ENCODE results near the gene BDNF. TPM values are rescaled to one million over a fixed set of nuclear protein-coding genes. Genes with fewer than 3 reads are reported as not detected.

Gene BDNF
- polyA plus RNA-seq, 1 donor (not counting 4 experiments of a cell fraction or from before 2014, with no cell fraction given), result 0.35 TPM

DNA sequence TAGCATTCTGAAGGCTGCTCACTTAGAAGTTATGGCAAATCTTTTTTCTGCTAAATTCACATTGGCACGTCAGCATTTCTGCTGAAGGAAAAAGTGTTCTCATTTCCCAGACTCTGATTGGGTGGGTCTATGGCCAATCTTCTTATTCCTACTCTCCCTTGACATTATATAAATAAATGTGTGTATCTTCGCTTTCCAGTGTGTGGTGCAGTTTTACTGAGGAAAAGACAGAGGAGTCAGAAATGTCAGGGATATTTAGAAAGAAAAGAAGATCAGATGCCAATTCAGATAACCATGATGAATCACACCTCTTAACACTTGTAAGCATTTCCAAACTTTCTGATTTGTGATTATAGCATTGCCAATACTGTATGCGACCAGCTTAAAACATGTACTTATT is 3.2 kb upstream of the BDNF start:
- FAIRE-seq (no peak), DNase-seq (ENCODE audit: low read depth, low spot score) (no peak)
- peaks cover 15% of the 10 kb centered on the region for H3K4me1 ChIP-seq (ENCODE audit: control insufficient read depth, extremely low read depth, insufficient read depth, low read length)
- no peaks in the 10 kb centered on the region for H4K20me1 ChIP-seq (ENCODE audit: control insufficient read depth, extremely low read depth, insufficient read depth, low read length)
- no peak overlapping the region for H3K4me2 ChIP-seq (ENCODE audit: control insufficient read depth, extremely low read depth, insufficient read depth, low read depth, low read length)
- no peaks in the 10 kb centered on the region for H3K36me3 ChIP-seq (ENCODE audit: control insufficient read depth in 2 of 2, extremely low read depth in 1 of 2, insufficient read depth in 2 of 2, low read length in 2 of 2)
- H3K9ac ChIP-seq (ENCODE audit: control insufficient read depth, extremely low read depth, insufficient read depth, low read length), result no peak overlapping the region
- no peak overlapping the region for H3K27ac ChIP-seq (ENCODE audit: control insufficient read depth, insufficient read depth, low read length)
- no peaks in the 10 kb centered on the region for H3K79me2 ChIP-seq (ENCODE audit: control insufficient read depth, insufficient read depth, low read length)
- dilution Hi-C loops (cut with MboI; ENCODE audit: extremely low pct_ligation_motif_present, low sequenced_read_pairs), result no loop called here
- H3K9me1 ChIP-seq (ENCODE audit: control insufficient read depth, extremely low read depth, insufficient read depth, low read length), result no peaks in the 10 kb centered on the region
- no peaks in the 10 kb centered on the region for H3K9me3 ChIP-seq (ENCODE audit: control insufficient read depth, low read depth, low read length)
- H2AFZ ChIP-seq (ENCODE audit: control insufficient read depth, low read length), result no peak overlapping the region
- peaks cover 45% of the 10 kb centered on the region for H3K27me3 ChIP-seq (ENCODE audit: control insufficient read depth, extremely low read depth, insufficient read depth, low read length)
- TF ChIP-seq EZH2 (IDR thresholded peaks at IDR 0.05; ENCODE audit: low read length), result no peak
- TF ChIP-seq, protein P1, sequence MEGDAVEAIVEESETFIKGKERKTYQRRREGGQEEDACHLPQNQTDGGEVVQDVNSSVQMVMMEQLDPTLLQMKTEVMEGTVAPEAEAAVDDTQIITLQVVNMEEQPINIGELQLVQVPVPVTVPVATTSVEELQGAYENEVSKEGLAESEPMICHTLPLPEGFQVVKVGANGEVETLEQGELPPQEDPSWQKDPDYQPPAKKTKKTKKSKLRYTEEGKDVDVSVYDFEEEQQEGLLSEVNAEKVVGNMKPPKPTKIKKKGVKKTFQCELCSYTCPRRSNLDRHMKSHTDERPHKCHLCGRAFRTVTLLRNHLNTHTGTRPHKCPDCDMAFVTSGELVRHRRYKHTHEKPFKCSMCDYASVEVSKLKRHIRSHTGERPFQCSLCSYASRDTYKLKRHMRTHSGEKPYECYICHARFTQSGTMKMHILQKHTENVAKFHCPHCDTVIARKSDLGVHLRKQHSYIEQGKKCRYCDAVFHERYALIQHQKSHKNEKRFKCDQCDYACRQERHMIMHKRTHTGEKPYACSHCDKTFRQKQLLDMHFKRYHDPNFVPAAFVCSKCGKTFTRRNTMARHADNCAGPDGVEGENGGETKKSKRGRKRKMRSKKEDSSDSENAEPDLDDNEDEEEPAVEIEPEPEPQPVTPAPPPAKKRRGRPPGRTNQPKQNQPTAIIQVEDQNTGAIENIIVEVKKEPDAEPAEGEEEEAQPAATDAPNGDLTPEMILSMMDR (optimal IDR thresholded peaks at IDR 0.05 in 1 of 3, IDR thresholded peaks at IDR 0.05 in 1 of 3, conservative IDR thresholded peaks at IDR 0.05 in 1 of 3; ENCODE audit: extremely low read depth in 1 of 3, insufficient read depth in 2 of 3, low read length in 3 of 3), result no peak
- no peak overlapping the region for H3K4me3 ChIP-seq (ENCODE audit: control insufficient read depth in 2 of 3, extremely low read depth in 1 of 3, insufficient read depth in 2 of 3, low read depth in 1 of 3, low read length in 3 of 3)

DNA sequence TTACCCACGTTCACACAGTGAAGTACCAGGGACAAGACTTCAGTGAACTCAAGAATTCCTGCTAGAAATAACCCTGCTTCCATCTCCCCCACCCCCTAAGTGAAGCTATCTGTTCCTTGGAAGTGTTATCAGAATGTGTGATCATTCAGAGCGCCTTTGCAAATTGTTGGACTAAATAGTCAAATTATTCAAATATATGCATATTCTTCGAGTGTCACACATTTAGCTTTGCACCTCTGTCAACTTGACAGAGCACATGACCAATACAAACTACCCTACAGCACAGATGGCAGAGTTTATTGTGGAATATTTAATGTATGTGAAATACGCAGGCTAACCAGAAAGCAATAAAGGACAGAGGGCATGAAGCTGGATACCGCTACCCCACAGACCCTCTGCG is 2.6 kb upstream of the BDNF start:
- Histone ChIP-seq H3K4me3 (ENCODE audit: control insufficient read depth in 2 of 3, extremely low read depth in 1 of 3, insufficient read depth in 2 of 3, low read depth in 1 of 3, low read length in 3 of 3) (no peak overlapping the region), H3K27ac (ENCODE audit: control insufficient read depth, insufficient read depth, low read length) (no peak overlapping the region), H2AFZ (ENCODE audit: control insufficient read depth, low read length) (no peak overlapping the region), H3K9me1 (ENCODE audit: control insufficient read depth, extremely low read depth, insufficient read depth, low read length) (no peaks in the 10 kb centered on the region), H4K20me1 (ENCODE audit: control insufficient read depth, extremely low read depth, insufficient read depth, low read length) (no peaks in the 10 kb centered on the region), H3K36me3 (ENCODE audit: control insufficient read depth in 2 of 2, extremely low read depth in 1 of 2, insufficient read depth in 2 of 2, low read length in 2 of 2) (no peaks in the 10 kb centered on the region), H3K79me2 (ENCODE audit: control insufficient read depth, insufficient read depth, low read length) (no peaks in the 10 kb centered on the region), H3K9ac (ENCODE audit: control insufficient read depth, extremely low read depth, insufficient read depth, low read length) (no peak overlapping the region), H3K9me3 (ENCODE audit: control insufficient read depth, low read depth, low read length) (no peaks in the 10 kb centered on the region), H3K4me2 (ENCODE audit: control insufficient read depth, extremely low read depth, insufficient read depth, low read depth, low read length) (no peak overlapping the region), H3K27me3 (ENCODE audit: control insufficient read depth, extremely low read depth, insufficient read depth, low read length) (peaks cover 49% of the 10 kb centered on the region), H3K4me1 (ENCODE audit: control insufficient read depth, extremely low read depth, insufficient read depth, low read length) (peaks cover 15% of the 10 kb centered on the region)
- dilution Hi-C loops (cut with MboI; ENCODE audit: extremely low pct_ligation_motif_present, low sequenced_read_pairs), result no loop called here
- TF ChIP-seq, protein P1 (optimal IDR thresholded peaks at IDR 0.05 in 1 of 3, IDR thresholded peaks at IDR 0.05 in 1 of 3, conservative IDR thresholded peaks at IDR 0.05 in 1 of 3; ENCODE audit: extremely low read depth in 1 of 3, insufficient read depth in 2 of 3, low read length in 3 of 3), result no peak
- TF ChIP-seq EZH2 (IDR thresholded peaks at IDR 0.05; ENCODE audit: low read length), result peak; percentile 43
- DNase-seq (ENCODE audit: low read depth, low spot score) (no peak), FAIRE-seq (no peak)
